SK-N-SH treated with all-trans-retinoic acid at 6 μM for 48 hours (cell line): ENCODE data around the gene SIRT4.

Experiments
- BACH2 ChIP-seq: fragments of 250-450 bp; sonication (Bioruptor Pico); IDR thresholded peaks from 2 replicates; pipeline ENCODE4 v1.9.0; 2021; ENCODE audit warnings: mild to moderate bottlenecking, borderline replicate concordance
- CREB5 ChIP-seq: fragments of 250-450 bp; sonication (Bioruptor Pico); IDR thresholded peaks from 2 replicates; pipeline ENCODE4 v1.5.1; 2020; ENCODE audit warnings: low read depth, mild to moderate bottlenecking, moderate library complexity
- CSRNP3 ChIP-seq: fragments of 250-450 bp; sonication (Bioruptor Pico); IDR thresholded peaks from 2 replicates; pipeline ENCODE4 v1.5.1; 2021; ENCODE audit warnings: mild to moderate bottlenecking, moderate library complexity
- PATZ1 ChIP-seq: fragments of 250-450 bp; sonication (Bioruptor Pico); IDR thresholded peaks from 2 replicates; pipeline ENCODE4 v1.8.0; 2020; ENCODE audit warnings: mild to moderate bottlenecking, moderate library complexity, borderline replicate concordance
- POU6F1 ChIP-seq: fragments of 250-450 bp; sonication (Bioruptor Pico); IDR thresholded peaks from 2 replicates; pipeline ENCODE4 v1.8.0; 2021; ENCODE audit warnings: low read depth, mild to moderate bottlenecking, moderate library complexity, borderline replicate concordance
- PPARA ChIP-seq: fragments of 250-450 bp; sonication (Bioruptor Pico); IDR thresholded peaks from 2 replicates; pipeline ENCODE4 v1.5.0; 2020; ENCODE audit warnings: mild to moderate bottlenecking, borderline replicate concordance
- RARB ChIP-seq: fragments of 250-450 bp; sonication (Bioruptor Pico); IDR thresholded peaks from 2 replicates; pipeline ENCODE4 v1.8.0; 2021; ENCODE audit warnings: mild to moderate bottlenecking, moderate library complexity
- TCF4 ChIP-seq: fragments of 250-450 bp; sonication (Bioruptor Pico); IDR thresholded peaks from 2 replicates; pipeline ENCODE4 v1.8.0; 2021; ENCODE audit warnings: mild to moderate bottlenecking, moderate library complexity, borderline replicate concordance
- TSHZ2 ChIP-seq: fragments of 250-450 bp; sonication (Bioruptor Pico); IDR thresholded peaks from 2 replicates; pipeline ENCODE4 v1.5.0; 2020; ENCODE audit warnings: mild to moderate bottlenecking, moderate library complexity
- ZFP3 ChIP-seq: fragments of 250-450 bp; sonication (Bioruptor Pico); IDR thresholded peaks from 2 replicates; pipeline ENCODE4 v1.5.0; 2020; ENCODE audit warnings: mild to moderate bottlenecking, moderate library complexity
- ZFP30 ChIP-seq: fragments of 450-650 bp; formaldehyde crosslinking; IDR thresholded peaks from 2 replicates; pipeline ENCODE4 v1.5.0; 2022; ENCODE audit warnings: mild to moderate bottlenecking, moderate library complexity
- ZNF70 ChIP-seq: fragments of 450-650 bp; formaldehyde crosslinking; IDR thresholded peaks from 2 replicates; pipeline ENCODE4 v1.5.0; 2020; ENCODE audit warnings: mild to moderate bottlenecking, moderate library complexity
- ZNF8 ChIP-seq: fragments of 450-650 bp; formaldehyde crosslinking; IDR thresholded peaks from 2 replicates; pipeline ENCODE4 v1.5.0; 2020; ENCODE audit warnings: mild to moderate bottlenecking, moderate library complexity

GRCh38 chr12:120267736-120268135 lies 34.4 kb upstream of the SIRT4 start:
- no peak for TF ChIP-seq ZFP30 (CRISPR knock-in tag)
- no peak for TF ChIP-seq PATZ1 (CRISPR knock-in tag)
- no peak for TF ChIP-seq BACH2
- TF ChIP-seq TCF4 (CRISPR knock-in tag) = no peak
- no peak for TF ChIP-seq POU6F1 (CRISPR knock-in tag)
- no peak for TF ChIP-seq TSHZ2 (CRISPR knock-in tag)
- TF ChIP-seq CREB5 = no peak
- no peak for TF ChIP-seq PPARA (CRISPR knock-in tag)
- TF ChIP-seq RARB (CRISPR knock-in tag) = no peak
- TF ChIP-seq CSRNP3 (CRISPR knock-in tag) = no peak
- no peak for TF ChIP-seq ZNF8 (CRISPR knock-in tag)
- no peak for TF ChIP-seq ZNF70
- TF ChIP-seq ZFP3 (CRISPR knock-in tag) = no peak
